ENCODE results near the gene INTS11.

GRCh38 chr1:1274931-1275431 lies 49.5 kb downstream of the INTS11 start:
- no peak for TF ChIP-seq CTCF (IDR thresholded peaks at IDR 0.05 in 8 of 11, conservative IDR thresholded peaks at IDR 0.05 in 3 of 11)
- TF ChIP-seq POLR2A (IDR thresholded peaks at IDR 0.05) = no peak
